Measurements from ENCODE around the gene SERINC2.

GRCh38 chr1:31405578-31406245, 7.3 kb upstream of the SERINC2 start:
- TF ChIP-seq GATA2 (IDR thresholded peaks at IDR 0.05; ENCODE audit: low read depth, low read length): no peak
- no peak for TF ChIP-seq GATA3 (IDR thresholded peaks at IDR 0.05; ENCODE audit: low read depth, low read length)
